Stimulated activated CD4-positive, alpha-beta T cell treated with anti-CD3 and anti-CD28 coated beads, Interleukin-1b, Interleukin-23, amount 100 ng/mL, for 24 hours (primary cell): ENCODE results near the gene MDK.

Experiments
- DNase-seq, 4 experiments: peaks; one replicate each; pipeline ENCODE4 v3.0.0-alpha.2; 2020; ENCODE audit warnings: low read depth in 4 of 4, low spot score in 1 of 4

Gene MDK

DNA sequence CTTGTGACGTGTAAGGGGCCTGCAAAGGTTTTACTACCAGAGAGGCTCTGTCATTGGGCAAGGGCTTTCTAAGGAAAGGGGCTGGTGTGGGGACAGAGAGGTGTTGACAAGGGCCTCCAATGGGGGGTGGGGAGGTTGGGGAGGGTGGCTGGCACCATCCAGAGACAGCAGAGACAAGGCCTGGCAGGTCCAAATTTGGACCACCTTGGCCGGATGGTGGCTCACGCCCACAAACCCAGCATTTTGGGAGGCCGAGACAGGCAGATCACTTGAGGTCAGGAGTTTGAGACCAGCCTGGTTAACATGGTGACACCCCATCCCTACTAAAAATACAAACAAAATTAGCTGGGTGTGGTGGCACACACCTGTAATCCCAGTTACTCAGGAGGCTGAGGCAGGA is 12.3 kb downstream of the MDK start:
- no peak for DNase-seq

DNA sequence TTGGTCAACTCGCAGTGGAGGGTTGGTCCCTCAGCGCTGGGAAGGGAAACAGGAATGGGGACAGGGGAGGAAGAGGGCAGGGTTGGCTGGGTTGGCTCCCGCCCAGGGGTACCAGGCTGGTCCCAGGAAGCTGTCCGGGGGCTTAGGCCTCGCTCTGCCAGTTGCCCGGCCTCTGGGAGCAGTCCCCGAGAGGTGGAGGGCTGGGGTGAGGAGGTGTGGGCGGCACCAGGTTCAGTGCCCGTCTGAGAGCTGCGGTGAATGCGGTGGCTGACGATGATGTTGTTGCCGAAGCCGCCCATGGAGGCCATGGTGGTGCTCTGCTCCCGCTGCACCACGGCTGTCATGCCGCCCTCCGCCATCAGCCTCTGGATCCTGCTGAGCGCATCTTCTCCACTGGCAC is 16.1 kb downstream of the MDK start:
- DNase-seq, result no peak

DNA sequence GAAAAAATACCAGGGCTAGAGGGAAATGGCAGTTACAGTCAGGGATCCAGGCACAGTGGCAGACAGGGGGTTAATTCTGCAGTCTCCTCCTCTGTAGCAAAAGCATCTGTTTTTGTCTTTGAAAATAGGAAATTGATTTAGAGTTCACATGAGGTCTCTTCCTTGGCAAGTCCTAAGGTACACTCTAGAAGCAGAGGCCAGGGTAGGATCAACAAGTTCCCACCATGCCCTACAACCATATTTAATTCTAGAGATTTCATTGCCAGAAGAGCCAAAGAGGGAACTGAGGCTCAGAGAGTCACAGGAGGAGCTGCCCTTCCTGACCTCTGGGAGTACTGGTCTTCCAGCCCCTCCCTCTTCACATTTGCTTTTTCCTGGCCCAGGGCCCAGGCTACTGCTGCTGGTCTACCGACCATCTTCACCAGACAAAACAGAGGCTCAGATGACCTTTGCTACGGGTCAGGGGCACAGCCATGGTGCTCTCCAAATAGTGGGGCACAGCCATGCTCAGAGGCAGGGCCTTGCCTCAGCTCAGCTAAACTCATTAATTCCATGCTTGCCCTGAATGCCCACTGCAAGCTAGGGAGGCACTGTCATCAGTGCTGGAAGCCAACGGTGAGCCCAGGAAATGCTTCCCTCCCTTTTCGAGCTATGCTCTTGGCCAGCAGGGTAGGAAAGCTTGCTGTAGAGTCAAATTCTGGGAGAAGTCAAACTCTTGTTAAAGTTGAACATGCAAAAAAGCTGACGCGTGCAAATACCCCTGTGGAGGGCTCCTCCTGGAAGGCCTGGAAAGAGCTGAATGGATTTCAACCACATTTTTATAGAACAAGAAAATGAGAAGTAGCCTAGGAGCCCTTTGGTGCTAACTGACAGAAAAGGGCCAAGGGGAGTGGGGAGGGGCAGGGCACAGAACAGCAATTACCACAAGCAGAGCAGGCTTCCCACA is 21.8 kb downstream of the MDK start:
- no peak for DNase-seq

DNA sequence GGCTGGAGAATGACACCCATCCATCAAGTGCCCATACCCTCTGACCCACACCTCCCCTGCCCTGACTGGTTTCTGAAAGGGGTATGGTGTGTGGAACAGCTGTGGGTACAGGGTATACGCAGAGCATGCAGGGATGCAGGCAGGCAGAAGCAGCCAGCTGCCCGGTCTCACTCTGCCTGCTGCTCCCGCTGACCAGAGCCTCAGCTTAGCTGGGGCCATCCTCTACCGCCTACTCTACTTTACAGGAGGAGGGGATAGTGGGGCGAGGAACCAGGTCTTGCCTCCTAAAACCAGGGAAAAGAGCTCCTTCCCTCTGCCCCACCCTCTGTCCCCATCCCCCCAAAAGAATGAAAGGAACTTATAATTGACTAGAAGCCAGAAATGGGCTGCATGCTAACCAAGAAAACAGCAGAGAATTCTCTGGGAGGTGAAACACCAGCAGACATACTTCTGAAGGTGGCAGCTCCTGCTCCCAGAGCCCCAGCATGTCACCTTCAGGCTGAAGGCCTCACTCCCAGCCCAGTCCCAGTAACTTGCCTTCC is 23.1 kb downstream of the MDK start:
- DNase-seq, result no peak

DNA sequence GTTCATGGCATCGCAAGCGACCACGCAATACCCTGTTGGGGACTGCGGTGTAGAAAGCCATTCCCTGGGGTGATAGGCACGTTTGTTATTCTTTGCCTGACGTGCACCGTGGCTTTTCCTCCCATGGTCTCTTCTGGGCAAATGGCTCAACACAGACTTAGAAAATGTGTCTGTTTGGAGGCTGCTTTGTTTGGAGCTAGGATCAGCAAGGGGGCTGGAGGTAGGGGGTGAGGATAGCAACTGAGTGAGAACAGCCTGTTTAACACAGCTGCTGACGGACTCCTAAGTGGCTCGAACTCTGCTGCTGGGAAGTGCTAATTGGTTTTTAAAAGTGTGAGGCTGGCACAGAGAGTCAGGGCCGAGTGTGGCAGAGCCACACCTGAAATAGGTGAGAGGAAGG is 26.2 kb downstream of the MDK start:
- no peak for DNase-seq

DNA sequence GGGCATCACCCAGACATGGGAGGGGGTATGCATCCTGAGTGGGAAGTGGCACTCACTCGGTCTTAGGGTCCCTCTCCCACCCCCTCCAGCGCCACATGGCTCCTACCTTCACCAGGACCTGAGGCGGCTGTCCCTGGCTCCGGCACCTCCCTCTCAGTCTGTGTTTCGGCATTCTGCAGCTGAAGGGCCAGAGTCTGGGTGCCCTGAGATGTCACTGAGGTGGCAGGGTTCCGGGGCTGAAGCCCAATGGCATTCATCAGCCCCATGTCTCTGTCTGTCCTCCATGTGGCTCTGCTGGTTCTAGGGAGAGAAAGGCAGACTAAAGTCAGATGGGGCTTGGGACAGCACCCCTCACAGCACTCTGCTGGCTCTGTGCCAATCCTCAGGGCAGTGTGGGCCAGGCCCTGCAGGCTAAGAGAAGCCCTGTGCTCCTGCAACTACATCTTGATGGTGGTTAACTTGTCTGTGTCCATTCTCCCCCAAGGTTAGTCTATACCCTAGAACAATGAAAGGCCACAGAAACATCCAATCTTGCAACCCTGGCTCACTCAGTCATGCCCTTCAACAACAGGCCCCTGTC is 27.0 kb downstream of the MDK start:
- DNase-seq, result no peak

DNA sequence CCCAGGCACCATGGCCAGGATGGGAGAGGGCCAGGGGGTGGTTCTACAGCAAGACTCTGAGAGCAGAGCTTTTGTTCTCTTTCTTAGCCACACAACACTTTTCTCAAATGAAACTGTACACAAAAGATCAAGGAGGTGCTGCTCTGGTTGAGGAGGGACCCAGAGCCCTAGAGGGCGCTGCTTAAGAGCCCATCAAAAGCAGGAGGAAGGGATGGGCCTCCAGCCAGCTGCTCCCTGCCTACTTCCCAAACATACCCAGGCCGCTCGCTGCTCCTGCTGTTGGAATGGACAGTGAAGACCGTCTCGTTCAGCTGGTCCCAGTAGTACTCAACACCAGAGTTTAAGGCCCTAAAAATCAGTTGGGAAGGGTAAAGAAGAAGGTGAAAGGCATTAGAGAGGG is 28.6 kb downstream of the MDK start:
- DNase-seq, result no peak

DNA sequence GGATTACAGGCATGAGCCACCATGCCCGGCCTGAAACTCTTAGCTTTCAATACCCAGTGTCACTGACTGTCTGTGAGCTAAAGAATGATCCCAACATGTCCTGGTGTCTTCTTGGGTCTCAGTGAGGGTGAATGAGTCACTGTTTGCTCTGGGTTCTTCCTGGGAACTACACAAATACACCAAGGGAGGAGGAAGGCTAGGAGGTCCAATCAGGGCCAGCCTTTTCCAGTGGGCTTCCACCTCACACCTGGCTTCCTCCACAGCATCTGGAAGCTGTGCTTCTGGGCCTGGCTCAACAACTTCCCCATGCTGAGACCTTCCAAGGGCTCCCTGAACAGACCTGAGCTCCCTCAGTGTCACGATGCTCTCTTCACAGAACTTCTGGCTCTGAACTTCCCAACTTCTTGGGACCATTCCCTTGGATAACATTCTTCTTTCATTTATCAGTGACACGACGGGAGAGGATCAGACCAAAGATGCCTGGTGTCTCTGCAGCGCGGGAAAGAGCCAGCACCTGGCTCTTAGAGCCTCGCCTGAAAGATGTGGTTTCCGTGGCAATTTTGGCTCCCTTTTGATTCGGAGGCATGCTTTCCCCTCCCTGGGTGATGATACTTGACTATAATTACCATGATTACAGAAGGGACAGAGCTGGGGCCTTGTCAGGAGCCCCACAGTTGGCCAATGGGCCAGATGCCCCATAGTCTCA is 32.4 kb downstream of the MDK start:
- DNase-seq, result no peak

DNA sequence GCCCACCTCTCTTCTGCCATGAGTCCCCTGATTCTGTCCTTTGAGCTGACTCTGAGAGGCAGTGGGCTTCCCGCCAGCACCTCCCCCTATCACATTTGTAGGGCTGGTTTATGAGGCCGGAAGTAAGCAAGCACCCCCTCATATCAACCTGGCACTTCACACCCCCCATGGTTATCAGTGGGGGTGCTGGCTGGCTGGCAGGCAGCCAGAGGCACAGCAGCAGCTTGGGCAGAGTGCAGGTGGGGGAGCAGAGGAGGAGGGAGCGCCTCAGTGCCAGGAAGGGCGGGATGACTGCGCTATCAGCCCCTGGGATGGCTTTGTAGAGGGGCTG is 33.0 kb downstream of the MDK start:
- DNase-seq, result no peak

DNA sequence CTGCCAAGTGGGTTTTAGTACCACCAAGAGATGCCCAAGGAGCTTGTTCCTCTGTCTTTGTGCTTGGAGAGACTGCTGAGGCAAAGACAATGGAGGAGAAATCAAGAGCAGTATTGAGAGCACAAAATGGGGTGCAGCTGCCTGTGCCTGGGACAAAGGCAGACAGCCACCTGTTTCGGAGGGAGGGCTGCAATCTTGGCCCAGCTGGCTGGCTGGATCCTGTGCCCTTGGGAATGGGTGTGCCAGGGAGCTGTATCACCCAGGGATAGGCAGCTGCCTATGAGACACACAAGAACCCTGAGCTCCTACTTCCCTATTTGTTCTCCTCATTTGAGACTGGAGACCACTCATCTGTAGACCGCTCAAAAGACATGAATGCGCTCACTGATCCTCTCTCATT is 33.4 kb downstream of the MDK start:
- no peak for DNase-seq

DNA sequence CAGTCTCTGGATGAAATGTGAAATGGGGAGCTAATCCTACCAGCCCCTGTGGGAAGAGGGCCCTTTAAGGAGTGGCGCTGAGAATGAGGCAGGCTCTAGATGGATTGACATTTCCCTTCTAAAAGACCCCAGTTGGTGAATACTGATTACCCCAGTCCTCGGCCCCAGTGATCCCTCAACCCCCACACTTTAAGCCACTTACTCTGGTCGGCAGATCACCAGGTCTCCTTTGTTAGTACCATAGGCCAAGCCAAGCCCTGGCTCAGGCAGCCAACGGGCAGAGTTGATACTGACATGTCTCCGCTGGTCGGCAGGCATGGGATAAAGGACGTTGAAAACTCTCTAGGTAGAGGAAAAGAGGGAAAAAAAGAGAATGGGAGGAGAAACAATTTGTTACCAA is 36.2 kb downstream of the MDK start:
- DNase-seq, result no peak

DNA sequence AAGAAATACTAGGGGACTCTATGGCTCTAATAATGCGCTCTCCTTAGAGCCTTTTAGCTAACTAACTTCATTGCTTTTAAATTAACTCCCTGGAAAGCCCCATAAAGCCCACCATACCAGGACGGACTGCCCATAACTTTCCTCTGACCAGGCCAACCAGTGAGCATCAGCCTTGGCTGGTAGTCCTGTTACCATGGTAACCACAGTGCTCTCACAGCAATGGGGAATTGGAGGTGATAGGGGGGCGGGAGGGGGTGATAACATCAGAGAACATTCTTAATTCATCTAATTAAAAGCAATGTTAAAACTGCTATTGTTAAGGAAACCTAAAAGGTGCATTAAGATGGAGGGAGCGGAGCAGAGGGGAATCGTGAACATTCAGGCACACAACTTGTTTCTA is 37.3 kb downstream of the MDK start:
- no peak for DNase-seq

DNA sequence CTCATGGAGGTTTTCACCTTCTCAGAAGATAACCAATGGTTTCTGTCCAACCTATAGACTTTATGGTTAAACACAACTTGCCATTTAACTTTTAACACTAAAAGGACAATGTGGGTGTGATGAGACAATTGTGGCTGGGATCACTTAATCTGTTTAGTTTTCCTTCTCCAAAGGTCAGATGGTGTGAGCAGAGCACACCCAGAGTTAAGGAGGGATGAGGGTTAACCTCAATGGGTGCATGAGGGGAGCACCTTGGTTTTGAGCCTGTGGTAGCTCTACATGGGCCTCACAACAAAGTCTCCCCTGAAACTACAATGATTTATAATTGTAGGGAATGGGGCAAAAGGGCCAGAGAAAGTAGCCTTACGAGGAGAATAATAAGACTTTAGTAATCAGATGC is 39.0 kb downstream of the MDK start:
- DNase-seq, result no peak

DNA sequence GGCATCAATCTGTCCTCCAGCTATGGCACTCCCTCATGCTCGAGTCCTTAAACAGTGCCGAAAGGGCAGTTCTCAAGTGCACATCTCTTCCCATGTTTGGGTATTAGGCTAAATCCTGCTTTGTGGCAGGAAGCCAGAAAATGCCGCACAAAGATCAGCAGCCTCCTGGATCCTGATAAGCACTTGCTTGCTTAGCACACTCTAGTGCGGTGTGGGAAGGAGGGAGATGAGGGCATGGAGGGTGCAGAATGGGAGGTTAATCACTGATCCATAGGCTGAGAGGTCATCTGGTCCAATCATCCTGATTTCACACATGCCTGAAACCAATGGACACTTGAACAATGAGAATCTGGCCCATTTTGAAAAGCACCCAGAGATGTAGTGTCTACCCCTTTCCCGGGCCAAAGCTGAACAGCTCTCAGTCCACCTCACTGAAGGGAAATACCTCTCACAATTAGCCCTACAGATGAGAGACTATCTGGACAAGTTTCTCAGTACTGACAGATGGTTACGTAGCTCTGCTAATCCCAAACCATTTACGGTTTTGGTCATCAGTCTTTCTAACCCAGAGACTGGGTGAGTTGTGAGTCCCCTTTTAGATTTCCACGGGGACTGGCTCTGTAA is 39.9 kb downstream of the MDK start:
- DNase-seq, result no peak

DNA sequence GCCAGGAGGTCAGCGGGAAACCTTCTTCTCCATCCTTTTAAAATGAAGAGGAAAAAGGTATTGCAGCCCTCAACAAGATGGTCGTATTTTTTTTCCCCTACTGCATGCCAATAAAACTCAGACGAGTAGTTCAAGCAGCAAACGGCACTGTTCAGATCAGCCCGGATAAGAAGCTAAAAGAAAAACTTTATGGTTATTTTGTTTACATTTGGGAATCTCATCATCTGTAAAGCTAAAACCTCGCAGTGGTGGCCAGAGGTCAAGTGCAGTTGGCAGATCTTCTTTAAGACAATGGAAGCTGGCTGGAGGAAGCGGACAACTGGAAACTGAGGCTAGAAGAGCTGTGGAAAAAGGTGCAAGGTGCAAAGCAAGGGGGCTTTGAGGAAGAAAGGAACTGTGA is 41.1 kb downstream of the MDK start:
- DNase-seq, result no peak

DNA sequence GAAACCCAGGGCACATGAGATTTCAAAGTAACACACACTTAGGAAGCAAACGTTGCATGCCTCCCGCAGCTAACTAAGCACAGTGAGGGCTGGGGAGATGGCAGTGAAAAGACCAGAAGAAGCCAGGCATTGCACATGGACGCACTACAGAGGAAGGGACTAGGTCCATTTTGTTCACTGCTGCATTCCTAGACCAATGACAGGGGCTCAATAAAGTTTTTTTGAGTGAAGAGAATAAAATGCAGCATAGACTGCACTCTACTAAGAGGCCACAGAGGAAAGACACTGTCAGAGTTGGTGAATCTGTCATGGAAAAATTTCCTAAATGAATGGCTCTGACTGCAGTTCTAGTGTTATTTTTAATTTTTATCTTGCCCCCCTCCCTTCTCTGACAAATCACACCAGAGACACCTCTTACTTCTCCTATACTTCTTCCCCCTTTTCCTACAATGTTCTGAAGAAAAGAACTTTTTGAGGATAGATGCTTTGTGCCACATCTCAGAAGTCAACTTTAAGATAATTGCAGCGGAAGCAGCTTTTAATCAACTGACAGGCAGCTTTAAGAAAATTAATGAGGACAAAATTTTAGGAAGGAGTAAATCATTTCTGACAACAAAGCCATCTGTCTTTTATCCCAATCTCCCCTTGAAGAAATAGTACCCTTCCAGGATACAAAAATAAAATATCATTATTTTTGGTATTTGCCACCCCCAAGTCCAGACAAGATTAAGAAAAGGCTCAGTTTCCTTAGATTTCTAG is 44.9 kb downstream of the MDK start:
- DNase-seq, result no peak

DNA sequence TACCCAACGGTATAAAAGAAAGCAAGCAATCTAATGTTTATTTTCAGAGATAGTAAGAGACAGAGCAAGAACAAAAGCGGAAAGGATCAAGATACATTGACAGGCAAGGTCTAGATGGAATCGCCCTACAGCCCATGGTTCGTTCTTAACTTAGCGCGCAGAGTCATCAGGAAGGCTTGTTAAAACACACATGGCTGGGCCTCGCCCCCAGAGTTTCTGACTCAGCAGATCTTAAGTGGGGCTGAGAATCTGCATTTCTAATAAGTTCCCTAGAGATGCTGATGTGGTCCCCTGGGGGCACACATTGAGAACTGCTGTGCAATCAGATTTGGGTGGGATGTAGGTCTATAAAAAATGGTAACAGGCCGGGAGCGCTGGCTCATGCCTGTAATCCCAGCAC is 45.9 kb downstream of the MDK start:
- no peak for DNase-seq

DNA sequence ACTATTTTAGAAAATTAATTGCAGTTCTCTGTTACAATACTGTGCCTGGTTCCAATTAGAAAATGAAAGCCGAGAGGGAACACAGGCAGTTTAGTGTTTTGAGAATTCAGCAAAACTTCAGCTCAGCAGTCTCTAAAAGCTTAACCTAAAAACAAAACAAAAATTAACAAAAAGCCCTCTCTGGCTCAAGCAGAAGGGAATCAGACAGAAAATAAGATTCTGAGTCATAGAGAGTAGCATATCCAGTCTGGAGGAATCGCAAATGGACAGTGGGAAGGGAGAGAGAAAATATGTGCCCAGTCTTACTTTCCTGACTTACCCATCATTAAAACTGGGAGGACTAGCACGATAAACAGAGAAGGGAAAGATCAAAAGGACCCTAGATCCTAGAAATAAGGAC is 48.2 kb downstream of the MDK start:
- DNase-seq, result no peak

DNA sequence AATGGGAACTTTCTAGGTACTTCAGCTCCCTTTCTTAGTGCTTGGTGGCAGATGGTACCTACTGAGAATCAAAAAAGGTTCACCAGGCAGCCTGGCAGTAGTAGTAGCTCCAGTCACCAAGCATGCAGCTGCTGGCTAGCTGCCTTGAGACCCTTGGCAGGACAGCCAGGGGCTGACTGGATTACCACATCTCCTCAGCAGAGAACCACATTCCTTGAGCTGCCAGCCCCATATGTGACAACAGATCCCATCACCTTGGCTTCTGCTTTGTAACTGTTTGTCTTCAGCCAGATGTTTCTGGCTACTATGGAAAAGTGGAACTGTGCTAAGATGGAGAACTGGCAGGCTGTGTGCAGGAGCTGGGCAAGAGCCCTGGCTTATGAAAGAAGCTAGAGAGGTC is 49.7 kb downstream of the MDK start:
- no peak for DNase-seq
